C4-2B (cell line): ENCODE measurements around the gene SHANK1.

Experiments used
- H3K27ac ChIP-seq: fragments of 450-650 bp; 2 replicates; pipeline ENCODE4 v1.5.1; 2017
- ZFX ChIP-seq: fragments of 450-650 bp; IDR thresholded peaks from 2 replicates; pipeline ENCODE4 v1.6.1; 2017
- TF ChIP-seq, protein P1 (sequence below): fragments of 450-650 bp; conservative IDR thresholded peaks from 2 replicates; pipeline ENCODE4 v1.5.1; 2017; ENCODE audit warnings: mild to moderate bottlenecking

SHANK1 gene

DNA sequence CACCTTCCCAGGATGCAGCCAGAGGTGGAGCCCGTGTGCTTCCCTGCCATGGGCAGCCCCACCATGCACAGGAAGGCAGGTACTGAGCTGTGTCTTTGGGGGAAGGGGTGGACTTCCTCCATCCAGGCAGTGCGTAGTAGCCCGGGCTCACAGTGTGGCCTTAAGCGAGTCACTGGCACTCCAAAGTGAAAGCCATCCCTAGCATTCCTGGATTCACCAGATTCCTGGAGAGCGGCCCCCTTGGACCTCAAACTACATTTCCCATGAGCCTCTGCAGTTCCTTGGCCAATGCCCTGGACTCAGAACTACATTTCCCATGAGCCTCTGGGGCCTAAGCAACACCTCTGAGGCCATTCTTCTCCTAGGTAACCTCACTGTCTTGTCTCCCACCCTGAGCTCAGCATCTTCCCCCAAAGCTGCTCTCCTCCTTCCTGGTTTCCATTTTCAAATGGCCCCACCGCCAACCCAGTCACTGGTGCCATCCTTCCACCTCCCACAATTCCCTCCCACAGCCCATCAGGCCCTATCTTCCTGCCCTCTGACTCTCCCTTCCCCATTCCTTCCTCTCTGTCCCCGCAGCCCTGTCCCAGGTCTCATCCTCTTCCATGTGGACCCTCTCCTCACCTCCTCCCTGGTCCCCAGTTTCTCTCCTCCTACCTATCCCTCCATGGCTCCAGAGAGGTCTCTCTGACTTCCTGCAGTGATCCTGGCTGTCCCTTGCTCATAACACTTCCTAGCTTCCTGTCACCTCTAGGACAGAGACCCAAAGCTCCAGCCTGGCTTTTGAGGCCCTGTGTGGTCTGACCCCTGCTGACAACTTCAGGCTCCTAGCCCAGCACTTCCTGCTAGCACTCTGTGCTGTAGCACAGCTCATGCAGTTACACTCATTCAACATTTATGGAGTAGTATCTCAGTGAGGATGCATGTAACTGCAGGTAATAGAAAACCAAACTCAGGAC, 69.9 kb downstream of the SHANK1 start, which contains the start of gene C19orf81:
C19orf81 (plus strand) TSS at position 13 of the 959 bp plus-strand sequence; CDS start at position 13, 0 bp downstream.
- TF ChIP-seq, protein P1, sequence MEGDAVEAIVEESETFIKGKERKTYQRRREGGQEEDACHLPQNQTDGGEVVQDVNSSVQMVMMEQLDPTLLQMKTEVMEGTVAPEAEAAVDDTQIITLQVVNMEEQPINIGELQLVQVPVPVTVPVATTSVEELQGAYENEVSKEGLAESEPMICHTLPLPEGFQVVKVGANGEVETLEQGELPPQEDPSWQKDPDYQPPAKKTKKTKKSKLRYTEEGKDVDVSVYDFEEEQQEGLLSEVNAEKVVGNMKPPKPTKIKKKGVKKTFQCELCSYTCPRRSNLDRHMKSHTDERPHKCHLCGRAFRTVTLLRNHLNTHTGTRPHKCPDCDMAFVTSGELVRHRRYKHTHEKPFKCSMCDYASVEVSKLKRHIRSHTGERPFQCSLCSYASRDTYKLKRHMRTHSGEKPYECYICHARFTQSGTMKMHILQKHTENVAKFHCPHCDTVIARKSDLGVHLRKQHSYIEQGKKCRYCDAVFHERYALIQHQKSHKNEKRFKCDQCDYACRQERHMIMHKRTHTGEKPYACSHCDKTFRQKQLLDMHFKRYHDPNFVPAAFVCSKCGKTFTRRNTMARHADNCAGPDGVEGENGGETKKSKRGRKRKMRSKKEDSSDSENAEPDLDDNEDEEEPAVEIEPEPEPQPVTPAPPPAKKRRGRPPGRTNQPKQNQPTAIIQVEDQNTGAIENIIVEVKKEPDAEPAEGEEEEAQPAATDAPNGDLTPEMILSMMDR: no peak
- no peak for TF ChIP-seq ZFX
- no peak within 1 kb of the TSS for H3K27ac ChIP-seq

DNA sequence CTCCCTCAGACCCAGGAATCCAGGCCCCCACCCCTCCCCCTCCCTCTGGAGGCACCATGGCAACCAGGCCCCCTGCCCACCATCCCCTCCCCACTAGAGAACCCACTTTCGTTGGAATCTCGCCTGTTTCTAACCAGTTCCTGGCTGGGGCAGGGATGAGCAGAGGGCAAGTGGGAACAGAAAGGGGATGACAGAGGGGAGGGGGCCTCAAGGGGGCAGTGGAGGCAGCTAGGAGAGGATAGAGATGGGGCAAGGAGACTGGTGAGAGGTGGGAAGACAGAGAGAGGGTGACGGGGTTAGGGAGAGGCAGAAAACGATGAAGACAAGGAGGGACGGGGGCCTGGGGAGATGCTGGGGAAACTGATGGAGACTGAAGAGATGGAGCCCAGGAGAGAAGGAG, 70.9 kb downstream of the SHANK1 start:
- H3K27ac ChIP-seq: no peak overlapping the region
- no peak for TF ChIP-seq ZFX
- TF ChIP-seq, protein P1: no peak

DNA sequence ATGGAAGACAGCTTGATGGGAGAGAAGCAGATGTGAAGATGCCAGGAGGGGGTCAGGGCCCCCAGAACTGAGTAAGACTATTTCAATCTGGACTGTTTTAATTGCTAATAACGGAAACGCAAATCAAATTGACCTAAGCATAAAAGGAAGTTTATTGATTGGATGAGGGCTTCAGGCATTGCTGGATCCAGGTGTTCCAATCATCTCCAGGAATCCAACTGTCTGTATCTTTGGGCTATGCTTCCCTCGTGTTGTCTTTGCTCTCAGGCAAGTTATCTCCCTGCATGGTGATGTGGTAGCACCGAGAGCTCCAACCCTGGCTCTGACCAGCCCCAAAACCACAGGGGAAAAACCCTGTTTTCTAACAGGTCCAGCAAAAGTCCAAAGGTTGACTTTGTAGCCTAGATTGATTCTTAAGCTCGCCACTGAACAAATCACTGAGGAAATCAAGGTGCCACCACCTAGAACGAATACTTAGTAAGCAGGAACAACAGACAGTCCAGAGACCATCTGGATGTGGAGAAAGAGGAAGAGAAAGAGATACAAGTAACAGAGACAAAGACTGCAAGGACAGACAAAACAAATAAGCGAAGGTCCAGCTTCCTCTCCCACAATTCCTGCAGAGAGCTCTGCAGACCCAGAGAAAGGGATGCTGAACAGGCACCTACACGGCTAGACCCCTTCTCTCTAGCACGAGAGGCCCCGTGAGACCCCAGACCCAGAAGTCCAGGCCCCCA, 71.6 kb downstream of the SHANK1 start:
- no peak overlapping the region for H3K27ac ChIP-seq
- no peak for TF ChIP-seq ZFX
- TF ChIP-seq, protein P1: no peak

DNA sequence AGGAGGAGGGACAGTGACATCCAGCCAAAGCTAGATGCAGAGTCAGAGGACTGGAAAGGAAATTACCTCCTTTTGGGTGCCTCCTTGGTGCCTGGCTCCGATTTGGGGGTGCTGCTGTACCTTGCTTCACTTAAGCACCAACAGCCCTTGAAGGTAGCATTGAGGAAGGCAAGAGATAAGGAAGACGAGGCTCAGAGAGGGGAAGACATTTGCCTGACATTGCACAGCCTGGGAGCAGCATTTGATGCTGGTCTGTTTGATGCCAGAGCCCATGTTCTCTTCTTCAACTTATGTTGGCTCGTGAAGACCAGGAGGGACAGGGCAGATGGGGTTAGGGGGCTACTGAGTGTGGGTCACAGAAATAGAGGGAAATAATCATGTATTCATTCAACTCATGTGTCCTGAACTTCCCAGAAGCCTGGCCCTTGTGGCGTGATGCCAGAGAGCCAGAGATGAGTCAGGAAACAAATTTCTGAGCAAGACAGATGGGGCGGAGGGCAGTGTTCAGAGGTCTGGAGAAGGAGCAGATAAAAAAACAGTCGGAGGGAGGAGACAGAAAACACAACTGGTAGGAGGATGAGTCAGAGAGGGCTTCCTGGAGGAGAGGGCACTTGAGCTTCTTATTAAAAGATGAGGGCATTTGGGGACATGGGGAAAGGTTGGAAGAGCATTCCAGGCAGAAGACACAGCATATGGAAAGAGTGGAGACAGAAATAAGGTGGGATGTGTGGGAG, 73.4 kb downstream of the SHANK1 start:
- TF ChIP-seq, protein P1: no peak
- TF ChIP-seq ZFX: no peak
- no peak overlapping the region for H3K27ac ChIP-seq

DNA sequence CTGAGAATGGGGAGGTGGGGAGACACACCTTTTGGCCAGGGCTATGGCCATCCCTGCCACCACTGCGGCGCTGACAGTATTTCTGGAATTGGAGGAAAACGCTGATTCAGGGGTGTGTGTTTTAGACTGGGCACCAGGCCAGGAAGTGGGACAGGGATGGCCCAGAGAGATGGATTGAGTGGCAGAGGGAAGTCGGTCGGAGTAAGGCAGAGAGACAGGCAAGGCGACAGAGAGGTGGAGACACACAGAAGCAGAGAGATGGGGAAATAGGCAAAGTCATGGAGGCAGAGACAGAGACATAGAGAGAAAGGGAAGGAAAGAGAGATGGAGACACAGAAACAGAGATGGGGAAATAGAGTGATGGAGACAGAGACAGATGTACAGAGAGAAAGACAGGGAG, 74.5 kb downstream of the SHANK1 start:
- no peak for TF ChIP-seq ZFX
- TF ChIP-seq, protein P1: no peak
- H3K27ac ChIP-seq: no peak overlapping the region

DNA sequence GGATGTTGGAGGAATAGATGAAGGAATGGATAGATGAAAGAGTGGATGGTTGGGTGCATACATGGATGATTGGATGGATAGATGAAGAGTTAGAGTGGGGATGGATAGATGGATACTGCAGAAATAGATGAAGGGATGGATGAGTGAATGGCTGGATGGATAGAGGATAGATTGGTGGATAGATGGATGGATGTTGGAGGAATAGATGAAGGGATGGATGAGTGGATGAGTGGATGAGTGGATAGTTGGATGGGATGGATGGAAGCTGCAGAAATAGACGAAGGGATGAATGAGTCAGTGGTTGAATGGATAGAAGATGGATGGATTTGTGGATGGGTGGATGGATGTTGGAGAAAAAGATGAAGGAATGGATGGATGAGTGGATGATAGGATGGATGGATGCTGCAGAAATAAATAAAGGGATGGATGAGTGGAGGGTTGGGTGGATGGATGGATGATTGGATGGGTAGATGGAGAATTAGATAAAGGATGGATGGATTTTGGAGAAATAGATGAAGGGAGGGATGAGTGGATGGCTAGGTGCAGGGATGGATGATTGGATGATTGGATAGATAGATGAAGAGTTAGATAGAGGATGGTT, 75.2 kb downstream of the SHANK1 start:
- no peak for TF ChIP-seq ZFX
- no peak overlapping the region for H3K27ac ChIP-seq

DNA sequence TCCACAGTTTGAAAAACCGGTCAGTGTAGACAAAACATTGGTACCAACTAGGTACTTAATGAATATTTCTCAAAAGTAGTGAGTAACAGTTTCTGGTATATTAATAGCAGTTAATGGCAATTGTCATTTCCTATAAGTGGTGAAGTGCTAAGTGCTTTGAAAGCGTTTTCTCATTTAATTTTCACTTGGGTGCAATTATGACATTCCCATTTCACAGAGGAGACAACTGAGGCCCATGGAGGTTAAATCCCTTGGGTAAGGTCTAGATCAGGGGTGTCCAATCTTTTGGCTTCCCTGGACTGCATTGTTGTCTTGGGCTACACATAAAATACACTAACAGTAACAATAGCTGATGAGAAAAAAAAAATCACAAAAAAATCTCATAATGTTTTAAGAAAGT, 79.2 kb downstream of the SHANK1 start:
- H3K27ac ChIP-seq: no peak overlapping the region
- no peak for TF ChIP-seq ZFX
- TF ChIP-seq, protein P1: no peak
